DMS 273 (cell line): ENCODE data around the gene CALY.

Experiments
- DNase-seq: peaks from one replicate; lab custom pipeline; 2025; ENCODE audit not compliant: unreplicated experiment; lab: John Stamatoyannopoulos, UW

The CALY gene

GRCh38 chr10:133292919-133293809 is 43.5 kb downstream of the CALY start:
- DNase-seq: no peak

DNA sequence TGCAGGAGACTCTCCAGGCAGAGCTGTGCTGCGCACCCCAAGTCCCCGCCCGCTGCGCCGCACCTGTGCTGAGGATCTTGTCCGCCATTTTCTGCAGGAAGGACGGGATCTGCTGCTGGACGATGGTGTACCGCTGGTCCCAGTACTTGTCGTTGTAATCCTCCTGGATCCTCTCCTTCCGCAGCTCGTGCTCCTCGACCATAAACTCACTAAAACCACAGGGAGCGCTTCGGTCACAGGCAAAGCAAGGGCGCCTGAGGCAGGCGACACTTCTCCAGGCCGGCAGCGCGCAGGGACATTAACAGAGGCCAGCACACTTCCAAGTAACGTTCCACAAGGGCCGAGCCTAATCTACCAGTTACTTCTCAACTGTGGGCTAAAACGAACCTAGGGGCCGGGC is 46.9 kb downstream of the CALY start:
- DNase-seq: no peak

- no peak for DNase-seq
Observed at GRCh38 chr10:133287832-133288500, 48.7 kb downstream of the CALY start.

DNA sequence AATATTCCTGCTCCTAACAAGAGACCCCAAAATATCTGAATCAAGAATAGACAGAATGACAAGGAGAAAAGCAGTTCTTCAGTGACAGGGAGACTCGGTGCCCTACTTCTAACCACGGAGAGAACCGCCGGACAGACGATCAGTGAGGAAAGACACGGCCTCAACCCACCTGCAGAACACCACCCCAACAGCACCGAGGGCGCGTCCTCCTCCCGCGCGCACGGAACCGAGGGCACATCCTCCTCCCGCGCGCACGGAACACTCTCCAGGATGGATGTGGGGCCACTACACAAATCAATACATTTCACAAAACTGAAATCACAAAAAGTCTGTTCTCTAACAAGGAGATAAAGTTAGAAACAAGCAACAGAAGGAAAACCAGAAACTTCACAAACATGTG is 50.3 kb downstream of the CALY start:
- no peak for DNase-seq

- no peak for DNase-seq
Observed at GRCh38 chr10:133285217-133285616, 51.5 kb downstream of the CALY start.

GRCh38 chr10:133283931-133284330 is 52.8 kb downstream of the CALY start:
- DNase-seq: no peak

GRCh38 chr10:133282846-133283390 is 53.8 kb downstream of the CALY start:
- no peak for DNase-seq

GRCh38 chr10:133281628-133282372 is 54.9 kb downstream of the CALY start:
- no peak for DNase-seq

DNA sequence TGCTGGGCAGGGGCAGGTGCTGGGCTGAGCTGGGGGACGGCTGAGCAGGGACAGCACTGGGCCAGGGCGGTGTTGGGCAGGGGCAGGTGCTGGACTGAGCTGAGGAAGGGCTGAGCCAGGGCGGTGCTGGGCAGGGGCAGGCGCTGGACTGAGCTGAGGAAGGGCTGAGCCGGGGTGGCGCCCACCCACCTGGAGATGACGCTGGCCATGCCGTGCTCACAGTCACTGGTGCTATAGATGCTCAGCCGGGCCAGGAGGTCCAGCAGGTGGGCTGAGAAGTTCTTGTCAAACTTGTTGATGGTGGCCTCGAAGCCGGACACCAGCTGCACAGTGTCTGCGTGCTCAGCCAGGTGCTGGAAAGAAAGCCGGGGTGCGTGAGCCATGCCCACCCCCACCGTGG is 55.6 kb downstream of the CALY start:
- no peak for DNase-seq

DNA sequence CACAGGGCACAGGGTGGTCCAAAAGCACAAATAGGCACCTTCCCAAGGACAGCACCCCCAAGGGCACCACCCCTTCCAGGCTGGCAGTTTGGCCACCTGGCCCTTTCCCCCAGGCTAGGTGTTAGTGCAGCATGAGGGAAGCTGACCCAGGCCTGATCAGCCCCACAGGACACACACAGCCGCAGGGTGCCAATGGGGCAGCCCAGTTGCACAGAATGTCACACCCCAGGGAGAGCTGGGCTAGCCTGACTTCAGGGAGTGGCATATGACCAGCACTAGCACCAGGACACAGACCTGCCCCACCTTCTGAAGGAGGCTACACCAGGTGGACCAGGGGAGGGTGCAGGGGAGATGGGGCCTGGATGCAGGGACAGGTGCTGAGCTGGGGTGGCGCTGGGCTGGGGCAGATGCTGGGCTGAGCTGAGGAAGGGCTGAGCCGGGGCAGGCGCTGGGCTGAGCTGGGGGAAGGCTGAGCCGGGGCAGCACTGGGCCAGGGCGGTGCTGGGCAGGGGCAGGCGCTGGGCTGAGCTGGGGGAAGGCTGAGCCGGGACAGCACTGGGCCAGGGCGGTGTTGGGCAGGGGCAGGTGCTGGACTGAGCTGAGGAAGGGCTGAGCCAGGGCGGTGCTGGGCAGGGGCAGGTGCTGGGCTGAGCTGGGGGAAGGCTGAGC is 56.2 kb downstream of the CALY start:
- no peak for DNase-seq

GRCh38 chr10:133279326-133280226 is 57.1 kb downstream of the CALY start:
- DNase-seq: no peak

GRCh38 chr10:133278577-133279265 is 58.0 kb downstream of the CALY start:
- DNase-seq: no peak

DNA sequence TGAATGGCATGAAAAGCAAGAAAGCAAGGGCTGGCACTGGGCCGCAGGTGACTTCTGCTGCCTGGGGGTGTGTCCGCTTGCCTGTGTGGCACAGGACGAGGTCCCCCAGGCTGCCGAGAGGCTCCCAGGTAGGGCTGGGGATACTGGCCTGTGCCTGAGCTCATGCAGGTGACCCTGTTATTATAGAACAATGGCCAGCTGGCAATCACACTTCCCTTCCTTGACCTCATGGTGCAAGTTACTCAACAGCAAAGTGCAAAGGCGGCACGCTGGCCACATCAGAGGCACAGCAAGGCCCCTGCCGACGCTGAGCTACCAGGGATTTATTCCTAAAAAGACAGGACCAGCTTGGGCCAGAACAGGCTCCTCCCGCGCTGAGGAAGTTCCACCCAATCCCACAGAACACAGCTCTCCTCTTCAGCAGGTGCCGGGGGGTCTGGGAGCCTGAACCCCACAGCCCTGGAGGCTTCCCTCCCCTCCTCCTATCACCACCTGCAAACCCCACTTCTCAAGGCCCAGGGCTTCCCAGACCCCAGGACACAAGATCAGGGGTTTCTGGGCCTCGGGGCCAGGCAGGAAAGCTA is 58.6 kb downstream of the CALY start:
- no peak for DNase-seq

- DNase-seq: no peak
Observed at GRCh38 chr10:133277277-133277992, 59.3 kb downstream of the CALY start.

GRCh38 chr10:133276435-133277201 is 60.1 kb downstream of the CALY start, which contains the start of gene ADAM8:
Gene ADAM8, minus strand, starts transcription at chr10:133276868. Its CDS starts 51 bp downstream, at chr10:133276817.
- DNase-seq: peak; percentile 37

DNA sequence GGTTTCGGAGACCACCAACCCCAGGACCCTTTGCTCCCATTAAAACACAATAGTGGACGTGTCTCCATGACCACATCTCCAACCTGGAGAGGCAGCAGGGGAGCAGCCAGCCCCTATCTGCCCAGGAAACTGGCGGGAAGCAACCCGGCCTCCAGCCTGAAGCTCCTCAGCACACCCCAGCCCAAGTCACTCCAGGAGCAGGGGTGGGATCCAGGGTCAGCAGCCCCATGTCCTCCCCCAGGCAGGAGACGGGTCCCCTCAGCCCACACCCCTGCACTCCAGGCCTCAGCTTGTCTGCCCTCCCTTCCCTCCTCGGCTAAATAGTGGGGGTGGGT is 60.6 kb downstream of the CALY start:
- DNase-seq: no peak

- DNase-seq: peak; percentile 24
Observed at GRCh38 chr10:133275684-133276092, 61.0 kb downstream of the CALY start.
